B cell (primary cell): ENCODE data around the gene CCDC136.

ENCODE experiments used
- CTCF ChIP-seq: fragments of 200-600 bp; IDR thresholded peaks from one replicate; pipeline ENCODE4 v1.8.0; 2022; ENCODE audit warnings: antibody characterized with exemption, mild to moderate bottlenecking
- EZH2 ChIP-seq: IDR thresholded peaks from 2 replicates; pipeline ENCODE4 v1.6.1; 2012; ENCODE audit warnings: borderline replicate concordance, low read depth, mild to moderate bottlenecking, moderate library complexity, low read length; ENCODE audit not compliant: insufficient read depth, poor library complexity, severe bottlenecking

- TF ChIP-seq CTCF = no peak
- TF ChIP-seq EZH2 = no peak
Observed at GRCh38 chr7:128743112-128743772, 48.5 kb upstream of the CCDC136 start.
